ENCODE results near the gene SPAG16. TPM values are rescaled to one million over a fixed set of nuclear protein-coding genes. Genes with fewer than 3 reads are reported as not detected.

The SPAG16 gene
- total RNA-seq, 4 donors from 2014 or later, result 1.1 to 8.8 (median 6.3) TPM

DNA sequence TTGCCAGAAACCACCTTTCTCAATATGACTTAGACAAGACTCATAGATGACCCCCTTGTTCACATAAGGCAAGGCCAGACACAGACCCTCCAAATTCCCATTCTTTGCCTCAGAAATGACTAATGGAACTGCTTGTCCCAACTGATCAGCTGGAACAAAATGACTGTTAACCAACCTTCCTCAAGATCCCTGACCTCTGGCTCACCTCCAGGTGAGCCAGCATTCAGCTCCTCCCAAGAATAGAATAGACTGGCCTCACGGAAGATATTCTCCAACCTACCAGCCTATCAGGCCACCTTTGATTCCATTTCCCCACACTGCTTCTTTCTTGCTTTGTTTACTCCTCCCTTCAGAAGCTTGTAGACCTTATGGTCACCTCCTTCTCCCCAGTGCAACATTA lies 930.8 kb downstream of the SPAG16 start:
- TF ChIP-seq, protein P1, sequence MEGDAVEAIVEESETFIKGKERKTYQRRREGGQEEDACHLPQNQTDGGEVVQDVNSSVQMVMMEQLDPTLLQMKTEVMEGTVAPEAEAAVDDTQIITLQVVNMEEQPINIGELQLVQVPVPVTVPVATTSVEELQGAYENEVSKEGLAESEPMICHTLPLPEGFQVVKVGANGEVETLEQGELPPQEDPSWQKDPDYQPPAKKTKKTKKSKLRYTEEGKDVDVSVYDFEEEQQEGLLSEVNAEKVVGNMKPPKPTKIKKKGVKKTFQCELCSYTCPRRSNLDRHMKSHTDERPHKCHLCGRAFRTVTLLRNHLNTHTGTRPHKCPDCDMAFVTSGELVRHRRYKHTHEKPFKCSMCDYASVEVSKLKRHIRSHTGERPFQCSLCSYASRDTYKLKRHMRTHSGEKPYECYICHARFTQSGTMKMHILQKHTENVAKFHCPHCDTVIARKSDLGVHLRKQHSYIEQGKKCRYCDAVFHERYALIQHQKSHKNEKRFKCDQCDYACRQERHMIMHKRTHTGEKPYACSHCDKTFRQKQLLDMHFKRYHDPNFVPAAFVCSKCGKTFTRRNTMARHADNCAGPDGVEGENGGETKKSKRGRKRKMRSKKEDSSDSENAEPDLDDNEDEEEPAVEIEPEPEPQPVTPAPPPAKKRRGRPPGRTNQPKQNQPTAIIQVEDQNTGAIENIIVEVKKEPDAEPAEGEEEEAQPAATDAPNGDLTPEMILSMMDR (IDR thresholded peaks at IDR 0.05 in 4 of 5, conservative IDR thresholded peaks at IDR 0.05 in 1 of 5), result no peak
- no peak for TF ChIP-seq POLR2A (IDR thresholded peaks at IDR 0.05)
- intact Hi-C loops (cut with DNase I; ENCODE audit: low total_unique reads), result no loop called here
- Histone ChIP-seq H3K9me3 (no peaks in the 10 kb centered on the region), H3K27me3 (no peaks in the 10 kb centered on the region), H3K4me3 (no peak overlapping the region), H3K36me3 (no peaks in the 10 kb centered on the region), H3K4me1 (no peaks in the 10 kb centered on the region), H3K27ac (no peak overlapping the region)
- DNase-seq (no peak), ATAC-seq (no peak)
- in situ Hi-C loops (cut with MboI; ENCODE audit: low sequenced_read_pairs in 4 of 4), result no loop called here

DNA sequence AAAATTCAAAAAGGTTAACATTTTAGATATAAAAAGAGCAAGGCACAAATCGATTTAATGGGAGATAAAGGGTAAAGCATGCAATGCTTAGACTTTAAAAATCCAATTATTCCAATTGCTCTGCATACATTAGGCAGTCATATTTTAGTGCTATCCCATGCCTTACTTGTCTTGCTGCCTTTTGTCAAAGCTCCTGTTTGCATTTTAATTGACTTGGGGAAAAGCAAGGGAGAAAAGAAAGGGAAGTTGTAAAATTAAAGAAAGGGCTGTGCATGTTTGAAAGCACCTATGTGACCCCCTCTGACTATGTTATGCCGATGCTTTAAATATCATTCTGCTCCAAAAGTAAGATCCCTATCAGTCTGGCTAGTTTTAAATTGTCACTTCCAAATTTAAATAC lies 932.9 kb downstream of the SPAG16 start:
- TF ChIP-seq, protein P1 (IDR thresholded peaks at IDR 0.05 in 4 of 5, conservative IDR thresholded peaks at IDR 0.05 in 1 of 5), result no peak
- TF ChIP-seq POLR2A (IDR thresholded peaks at IDR 0.05), result no peak
- Histone ChIP-seq H3K4me1 (no peaks in the 10 kb centered on the region), H3K27ac (no peak overlapping the region), H3K4me3 (no peak overlapping the region), H3K36me3 (no peaks in the 10 kb centered on the region), H3K27me3 (no peaks in the 10 kb centered on the region), H3K9me3 (no peaks in the 10 kb centered on the region)
- in situ Hi-C loops (cut with MboI; ENCODE audit: low sequenced_read_pairs in 4 of 4), result no loop called here
- DNase-seq (no peak), ATAC-seq (no peak)
- intact Hi-C loops (cut with DNase I; ENCODE audit: low total_unique reads), result no loop called here

DNA sequence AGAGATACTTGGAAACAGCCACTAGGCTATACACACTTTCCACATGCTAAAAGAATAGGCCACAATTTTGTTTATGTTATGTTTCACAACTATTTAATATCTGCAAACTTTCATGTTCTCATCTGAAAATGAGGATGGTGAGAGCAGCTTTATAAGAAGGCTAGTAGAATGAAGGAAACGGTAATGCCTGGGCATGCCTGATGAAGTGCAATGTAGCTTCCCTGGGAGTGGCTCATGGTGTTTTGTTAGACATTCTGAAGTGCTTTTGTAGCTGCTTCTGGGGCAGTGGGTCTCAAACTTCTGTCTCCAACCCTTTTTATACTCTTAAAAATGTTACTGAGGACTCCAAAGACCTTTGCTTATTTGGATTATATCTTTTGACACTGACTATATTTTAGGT lies 933.3 kb downstream of the SPAG16 start:
- H3K27me3 ChIP-seq, result no peaks in the 10 kb centered on the region
- no peak for ATAC-seq
- no peaks in the 10 kb centered on the region for H3K4me1 ChIP-seq
- TF ChIP-seq, protein P1 (IDR thresholded peaks at IDR 0.05 in 4 of 5, conservative IDR thresholded peaks at IDR 0.05 in 1 of 5), result no peak
- no peak overlapping the region for H3K4me3 ChIP-seq
- intact Hi-C loops (cut with DNase I; ENCODE audit: low total_unique reads), result no loop called here
- in situ Hi-C loops (cut with MboI; ENCODE audit: low sequenced_read_pairs in 4 of 4), result no loop called here
- DNase-seq, result no peak
- H3K36me3 ChIP-seq, result no peaks in the 10 kb centered on the region
- no peak overlapping the region for H3K27ac ChIP-seq
- H3K9me3 ChIP-seq, result no peaks in the 10 kb centered on the region

DNA sequence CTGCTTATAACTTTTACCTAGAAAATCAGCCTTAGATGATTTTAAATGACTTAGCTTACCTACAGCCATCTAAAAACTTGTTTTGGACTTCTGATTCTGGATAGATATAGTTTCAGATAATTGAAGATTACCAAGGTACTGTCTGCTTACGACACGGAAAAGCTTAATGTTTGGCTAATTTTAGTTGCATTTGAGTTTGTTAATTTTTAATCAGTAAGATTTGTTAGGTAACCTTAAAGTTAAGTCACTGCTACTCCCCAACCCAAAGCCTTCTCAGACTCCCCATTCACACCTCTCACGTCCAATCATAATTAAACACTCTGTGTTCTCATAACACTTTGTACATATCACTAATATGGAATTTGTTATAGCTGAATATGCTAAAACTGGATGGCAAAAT lies 936.0 kb downstream of the SPAG16 start:
- Histone ChIP-seq H3K36me3 (no peaks in the 10 kb centered on the region), H3K27ac (no peak overlapping the region), H3K4me1 (no peaks in the 10 kb centered on the region), H3K27me3 (no peaks in the 10 kb centered on the region), H3K9me3 (no peaks in the 10 kb centered on the region), H3K4me3 (no peak overlapping the region)
- no peak for TF ChIP-seq POLR2A (IDR thresholded peaks at IDR 0.05)
- TF ChIP-seq, protein P1 (IDR thresholded peaks at IDR 0.05 in 4 of 5, conservative IDR thresholded peaks at IDR 0.05 in 1 of 5), result no peak
- in situ Hi-C loops (cut with MboI; ENCODE audit: low sequenced_read_pairs in 4 of 4), result no loop called here
- ATAC-seq, result no peak
- intact Hi-C loops (cut with DNase I; ENCODE audit: low total_unique reads), result no loop called here
- DNase-seq, result no peak

DNA sequence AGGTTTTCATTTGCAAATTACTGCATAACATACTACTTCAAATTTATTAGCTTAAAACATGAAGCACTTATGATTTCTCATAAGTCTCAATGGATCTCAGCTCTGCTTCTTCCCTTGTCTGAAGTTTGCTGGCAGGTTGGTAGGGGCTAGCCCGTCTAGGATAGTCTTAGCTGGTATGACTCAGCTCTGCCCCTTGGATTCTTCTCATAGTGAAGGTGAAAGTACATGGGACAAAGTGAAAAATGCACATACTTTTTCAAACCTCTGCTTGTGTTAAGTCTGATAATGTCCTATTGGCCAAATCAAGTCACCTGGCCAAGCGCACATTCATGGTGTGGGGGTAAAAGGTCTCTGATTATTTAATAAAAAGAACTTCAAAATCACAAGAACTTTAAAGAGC lies 941.8 kb downstream of the SPAG16 start:
- no peak overlapping the region for H3K4me3 ChIP-seq
- H3K27ac ChIP-seq, result no peak overlapping the region
- intact Hi-C loops (cut with DNase I; ENCODE audit: low total_unique reads), result no loop called here
- ATAC-seq (no peak), DNase-seq (no peak)
- no peaks in the 10 kb centered on the region for H3K4me1 ChIP-seq
- no peaks in the 10 kb centered on the region for H3K27me3 ChIP-seq
- H3K9me3 ChIP-seq, result no peaks in the 10 kb centered on the region
- TF ChIP-seq, protein P1 (IDR thresholded peaks at IDR 0.05 in 4 of 5, conservative IDR thresholded peaks at IDR 0.05 in 1 of 5), result no peak
- TF ChIP-seq POLR2A (IDR thresholded peaks at IDR 0.05), result no peak
- in situ Hi-C loops (cut with MboI; ENCODE audit: low sequenced_read_pairs in 4 of 4), result no loop called here
- no peaks in the 10 kb centered on the region for H3K36me3 ChIP-seq
